ENCODE measurements around the gene TCEA3.

DNA sequence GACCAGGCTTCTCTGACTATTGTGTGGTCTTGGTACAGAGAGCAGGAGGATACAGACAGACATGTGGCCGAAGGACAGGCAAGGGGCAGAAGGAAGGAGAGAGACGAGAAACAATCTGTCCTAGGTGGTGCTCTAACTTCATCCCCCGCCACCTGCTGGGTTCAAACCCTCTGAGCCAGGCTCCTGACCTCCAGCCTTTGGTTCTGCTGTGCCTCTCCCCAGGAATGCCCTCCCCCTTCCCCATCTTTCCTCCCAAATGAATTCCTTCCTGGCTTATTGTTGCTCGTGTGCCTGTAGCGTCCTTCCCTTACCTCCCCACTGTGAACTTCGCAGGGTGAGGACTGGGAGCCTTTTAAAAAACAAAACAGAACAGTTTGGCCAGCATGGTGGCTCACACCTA, 5.4 kb downstream of the TCEA3 start:
- no peak for TF ChIP-seq POLR2AphosphoS5 (IDR thresholded peaks at IDR 0.05)
- TF ChIP-seq, protein P1, sequence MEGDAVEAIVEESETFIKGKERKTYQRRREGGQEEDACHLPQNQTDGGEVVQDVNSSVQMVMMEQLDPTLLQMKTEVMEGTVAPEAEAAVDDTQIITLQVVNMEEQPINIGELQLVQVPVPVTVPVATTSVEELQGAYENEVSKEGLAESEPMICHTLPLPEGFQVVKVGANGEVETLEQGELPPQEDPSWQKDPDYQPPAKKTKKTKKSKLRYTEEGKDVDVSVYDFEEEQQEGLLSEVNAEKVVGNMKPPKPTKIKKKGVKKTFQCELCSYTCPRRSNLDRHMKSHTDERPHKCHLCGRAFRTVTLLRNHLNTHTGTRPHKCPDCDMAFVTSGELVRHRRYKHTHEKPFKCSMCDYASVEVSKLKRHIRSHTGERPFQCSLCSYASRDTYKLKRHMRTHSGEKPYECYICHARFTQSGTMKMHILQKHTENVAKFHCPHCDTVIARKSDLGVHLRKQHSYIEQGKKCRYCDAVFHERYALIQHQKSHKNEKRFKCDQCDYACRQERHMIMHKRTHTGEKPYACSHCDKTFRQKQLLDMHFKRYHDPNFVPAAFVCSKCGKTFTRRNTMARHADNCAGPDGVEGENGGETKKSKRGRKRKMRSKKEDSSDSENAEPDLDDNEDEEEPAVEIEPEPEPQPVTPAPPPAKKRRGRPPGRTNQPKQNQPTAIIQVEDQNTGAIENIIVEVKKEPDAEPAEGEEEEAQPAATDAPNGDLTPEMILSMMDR (IDR thresholded peaks at IDR 0.05) = no peak

Measured in sigmoid colon (tissue), 4 donors.